Naive B cell (primary cell): ENCODE measurements around the gene KCNH3. TPM values are rescaled to one million over a fixed set of nuclear protein-coding genes. Genes with fewer than 3 reads are reported as not detected.
A peak's percentile ranks its signal among the peaks of the same experiment; 100 is the strongest.

Experiments used
- ATAC-seq, 2 donors: fragments of 150-1000 bp; cut with Tn5 transposase; 2 replicates each; pipeline ENCODE4 v1.10.0; 2021; ENCODE audit warnings: low read depth in 2 of 2, mild to moderate bottlenecking in 2 of 2, moderate library complexity in 2 of 2
- DNase-seq: peaks from one replicate; pipeline ENCODE4 v3.0.0; 2022
- H3K27ac Mint-ChIP-seq, 6 donors: one replicate each; pipeline ENCODE4 v1.8.0; 2020 to 2022; ENCODE audit warnings: mild to moderate bottlenecking in 6 of 6, mixed read lengths in 6 of 6, moderate library complexity in 5 of 6, inconsistent platforms in 2 of 6
- H3K27me3 Mint-ChIP-seq, 3 donors: one replicate each; pipeline ENCODE4 v1.8.0; 2021 to 2022; ENCODE audit warnings: mixed read lengths in 3 of 3, mild to moderate bottlenecking in 1 of 3
- H3K36me3 Mint-ChIP-seq, 2 donors: one replicate each; pipeline ENCODE4 v1.8.0; 2020 to 2022; ENCODE audit warnings: mixed read lengths in 2 of 2, inconsistent platforms in 1 of 2, mild to moderate bottlenecking in 1 of 2
- H3K4me1 Mint-ChIP-seq, 3 donors: one replicate each; pipeline ENCODE4 v1.8.0; 2020 to 2022; ENCODE audit warnings: mixed read lengths in 3 of 3, inconsistent platforms in 1 of 3, mild to moderate bottlenecking in 1 of 3, moderate library complexity in 1 of 3
- H3K4me3 Mint-ChIP-seq, 8 donors: one replicate each; pipeline ENCODE4 v1.8.0; 2020 to 2022; ENCODE audit warnings: mild to moderate bottlenecking in 8 of 8, mixed read lengths in 8 of 8, moderate library complexity in 8 of 8, inconsistent platforms in 2 of 8
- H3K9me3 Mint-ChIP-seq, 7 donors: one replicate each; pipeline ENCODE4 v1.8.0; 2020 to 2022; ENCODE audit warnings: mixed read lengths in 7 of 7, mild to moderate bottlenecking in 5 of 7, inconsistent platforms in 2 of 7, moderate library complexity in 1 of 7
- polyA plus RNA-seq, 6 donors: library from polyadenylated mRNA; unstranded; fragments of 300-500 nt; fragmentation: Illumina TruSeq; gene quantifications; one replicate each; pipeline ENCODE4 v1.2.3, GENCODE V29; 2021; ENCODE audit warnings: low read depth in 6 of 6

The KCNH3 gene
- polyA plus RNA-seq, 6 donors from 2014 or later, result 0.09 to 0.33 (median 0.18) TPM; not detected in 3

DNA sequence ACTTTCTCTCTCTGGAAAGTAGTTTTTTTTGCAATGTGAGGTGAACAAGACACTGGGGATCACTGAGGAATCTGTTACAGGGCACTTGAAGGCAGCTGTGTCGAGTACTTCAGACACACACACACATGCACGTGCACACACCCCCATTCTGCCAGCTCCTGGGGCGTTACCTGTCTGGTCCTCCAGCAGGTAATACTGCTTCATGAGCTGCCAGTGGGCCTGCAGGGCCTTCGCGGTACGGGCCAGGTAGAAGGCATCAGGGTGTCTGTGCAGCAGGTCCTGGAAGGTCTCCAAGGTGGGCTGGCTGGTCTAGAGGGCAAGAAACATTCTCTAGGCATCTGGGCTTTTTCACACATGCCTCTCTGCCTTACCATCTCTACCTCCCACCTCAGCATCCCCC is 24.0 kb downstream of the KCNH3 start:
- Mint-ChIP-seq H3K27ac (no peak overlapping the region), H3K27me3 (no peaks in the 10 kb centered on the region), H3K36me3 (peaks cover 10 to 29% of the 10 kb centered on the region in 2 donors), H3K4me1 (peaks cover 15 to 24% (median 17%) of the 10 kb centered on the region in 3 donors), H3K4me3 (no peak overlapping the region), H3K9me3 (no peaks in the 10 kb centered on the region)
- ATAC-seq (no peak), DNase-seq (no peak)

DNA sequence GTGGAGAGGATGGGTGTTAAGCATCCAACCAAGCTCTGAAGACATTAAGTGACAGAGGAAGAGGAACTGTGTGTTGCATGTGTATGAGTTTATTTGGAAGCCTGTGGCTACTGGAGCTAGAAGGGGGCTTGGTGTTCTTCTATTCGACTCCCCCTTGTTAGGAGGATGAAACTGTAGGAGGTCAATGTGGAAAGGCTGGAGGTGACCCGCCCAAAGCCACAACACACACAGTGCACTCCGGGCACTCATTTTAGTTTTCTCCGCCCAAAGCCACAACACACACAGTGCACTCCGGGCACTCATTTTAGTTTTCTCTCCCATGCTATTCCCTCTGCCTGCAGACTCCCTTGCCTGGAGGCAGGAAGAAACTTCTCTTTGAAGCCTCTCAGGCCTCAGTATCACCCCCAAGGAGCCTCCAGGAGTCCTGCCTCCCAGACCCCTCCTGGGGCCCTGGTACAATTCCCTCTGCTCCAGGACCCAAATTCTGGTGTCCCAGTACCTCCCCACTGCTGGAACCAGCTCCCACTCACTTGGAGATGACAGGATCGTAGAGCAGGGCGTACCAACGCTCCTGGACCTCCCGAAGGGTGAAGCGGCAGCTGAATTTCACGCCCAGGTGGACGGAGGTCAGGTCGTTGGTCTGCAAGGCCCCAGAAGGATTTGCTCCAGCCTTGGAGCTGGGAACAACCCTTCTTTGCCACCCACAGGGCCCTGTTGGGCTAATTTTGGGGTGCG is 25.3 kb downstream of the KCNH3 start:
- Mint-ChIP-seq H3K4me1 (peaks cover 26 to 36% (median 29%) of the 10 kb centered on the region in 3 donors), H3K27ac (peak overlapping the region in 1 of 6 donors; percentile 16), H3K27me3 (no peaks in the 10 kb centered on the region), H3K36me3 (peaks cover 10 to 27% of the 10 kb centered on the region in 2 donors), H3K4me3 (peak overlapping the region in 4 of 8 donors; percentile 10 to 63 (median 46)), H3K9me3 (no peaks in the 10 kb centered on the region)
- DNase-seq, result no peak
- no peak for ATAC-seq

DNA sequence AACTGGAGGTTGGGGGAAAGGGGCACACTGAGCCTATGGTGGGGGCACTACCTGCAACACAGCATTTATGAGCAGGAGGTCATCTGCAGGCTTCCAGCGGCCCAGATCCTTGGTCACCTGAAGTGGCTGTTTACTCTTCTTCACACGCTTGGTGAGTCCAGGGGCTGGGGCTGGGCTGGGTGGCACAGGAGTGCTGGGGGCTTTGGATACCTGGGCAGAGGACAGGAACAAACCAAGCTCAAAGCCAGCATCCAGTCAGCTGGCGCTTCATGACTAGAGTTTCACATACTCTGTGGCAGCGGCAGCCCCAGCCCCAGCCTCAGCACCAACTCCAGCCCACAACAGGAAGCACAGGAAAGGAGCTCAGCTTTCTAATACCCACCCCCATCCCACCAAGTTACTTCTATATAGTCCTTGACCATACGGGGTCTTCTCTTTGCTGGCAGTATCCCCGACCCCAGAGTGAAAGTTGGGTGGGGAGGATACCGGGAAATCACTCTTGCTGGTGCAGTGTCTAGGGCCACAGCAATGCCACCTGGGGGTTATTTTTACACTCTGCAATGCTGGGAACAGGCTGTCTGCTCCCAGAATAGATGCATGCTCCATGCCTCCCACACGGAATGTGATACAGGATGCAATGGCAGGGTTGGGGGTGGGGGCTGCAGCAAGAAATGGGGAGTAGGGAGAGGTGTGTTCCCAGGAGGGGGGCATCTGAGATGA is 26.0 kb downstream of the KCNH3 start:
- no peak for ATAC-seq
- H3K27ac Mint-ChIP-seq, result no peak overlapping the region
- H3K36me3 Mint-ChIP-seq, result peaks cover 10 to 20% of the 10 kb centered on the region in 2 donors
- H3K9me3 Mint-ChIP-seq, result no peaks in the 10 kb centered on the region
- peaks cover 26 to 40% (median 29%) of the 10 kb centered on the region in 3 donors for H3K4me1 Mint-ChIP-seq
- no peaks in the 10 kb centered on the region for H3K27me3 Mint-ChIP-seq
- H3K4me3 Mint-ChIP-seq, result peak overlapping the region in 2 of 8 donors; percentile 24 to 29
- no peak for DNase-seq

DNA sequence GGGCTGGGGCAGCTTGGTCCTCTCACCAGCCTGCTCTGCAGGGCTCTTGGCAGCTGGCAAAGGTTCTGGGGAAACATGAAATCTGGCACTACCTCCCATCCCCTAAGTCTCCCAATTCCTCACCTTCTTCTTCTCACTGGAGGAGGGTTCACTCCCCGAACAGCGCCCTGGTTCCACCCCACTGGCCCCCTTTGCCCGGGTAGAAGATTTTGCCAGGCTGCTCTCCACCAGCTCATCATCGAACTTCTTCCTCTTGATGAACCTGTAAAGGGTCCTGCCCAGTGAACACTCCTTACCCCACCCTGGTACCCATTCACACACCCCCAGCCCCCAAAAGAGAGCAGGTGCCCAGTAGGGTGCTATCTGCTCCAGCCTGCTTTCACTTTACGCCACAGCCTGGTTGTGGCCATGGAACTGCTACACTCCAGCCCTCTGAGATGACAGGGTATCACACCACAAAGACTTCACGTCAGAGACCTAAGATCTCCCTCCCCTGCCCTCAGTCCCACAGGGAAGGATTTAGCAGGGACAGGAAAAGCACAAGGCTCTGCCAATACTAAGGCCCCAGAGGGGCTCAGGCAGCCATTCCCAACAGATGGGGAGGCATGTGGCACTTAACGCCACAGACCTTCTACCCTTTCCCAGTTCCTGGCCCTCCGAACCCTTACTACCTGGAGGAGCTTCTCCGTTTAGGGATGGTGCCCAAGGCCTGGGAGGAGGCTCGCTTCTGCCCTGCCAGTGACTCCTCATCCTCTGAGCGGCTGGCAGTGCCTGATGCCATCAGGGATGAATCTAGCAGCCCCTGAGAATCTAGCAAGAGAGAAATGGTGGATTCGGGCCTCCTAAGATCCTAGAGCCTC is 26.8 kb downstream of the KCNH3 start:
- Mint-ChIP-seq H3K9me3 (no peaks in the 10 kb centered on the region), H3K27me3 (no peaks in the 10 kb centered on the region), H3K36me3 (peaks cover 9 to 15% of the 10 kb centered on the region in 2 donors), H3K27ac (no peak overlapping the region), H3K4me3 (peak overlapping the region in 2 of 8 donors; percentile 54 to 66), H3K4me1 (peaks cover 30 to 46% (median 32%) of the 10 kb centered on the region in 3 donors)
- DNase-seq, result no peak
- no peak for ATAC-seq

DNA sequence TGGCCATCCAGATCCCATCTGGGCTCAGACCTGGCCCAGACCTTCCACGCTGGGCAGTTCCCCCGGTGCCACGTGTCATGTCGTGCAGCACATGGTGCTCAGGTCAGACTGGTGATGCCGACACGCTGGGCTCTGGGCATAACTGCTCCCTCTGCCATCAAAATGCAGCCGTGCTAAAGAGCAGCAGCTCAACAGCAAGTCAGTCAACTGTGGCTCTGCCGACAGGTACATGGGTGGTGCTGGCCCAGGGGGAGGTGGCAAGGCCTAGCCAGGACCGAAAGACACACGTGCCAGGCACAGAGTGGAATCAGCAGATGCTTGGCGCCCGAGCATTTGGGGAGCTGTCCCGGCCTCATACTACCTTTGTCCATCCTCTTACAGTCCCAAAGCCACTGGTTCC is 27.5 kb downstream of the KCNH3 start:
- Mint-ChIP-seq H3K9me3 (no peaks in the 10 kb centered on the region), H3K4me3 (peak overlapping the region in 6 of 8 donors; percentile 54 to 99 (median 88)), H3K4me1 (peaks cover 35 to 47% (median 40%) of the 10 kb centered on the region in 3 donors), H3K27ac (peak overlapping the region in 2 of 6 donors; percentile 7 to 98), H3K27me3 (no peaks in the 10 kb centered on the region), H3K36me3 (peaks cover 4 to 15% of the 10 kb centered on the region in 2 donors)
- DNase-seq, result no peak
- no peak for ATAC-seq

DNA sequence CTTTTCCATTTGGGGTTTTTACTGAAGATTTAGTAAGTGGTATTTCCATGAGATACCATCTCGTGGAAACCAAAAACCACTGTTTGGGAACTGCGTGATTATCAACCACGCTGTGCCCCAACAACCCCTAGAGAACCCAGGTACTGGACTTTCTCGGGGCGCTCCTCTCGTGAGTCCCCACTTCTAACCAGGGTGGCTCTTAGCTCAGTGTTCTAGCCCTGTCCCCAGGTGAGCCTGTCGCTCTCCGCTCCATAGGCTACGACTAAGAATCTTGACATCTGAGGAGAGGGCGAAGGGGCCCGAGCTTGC is 28.4 kb downstream of the KCNH3 start:
- H3K4me1 Mint-ChIP-seq, result peaks cover 42 to 47% (median 47%) of the 10 kb centered on the region in 3 donors
- peak overlapping the region; percentile 97 to 99 (median 98) for H3K27ac Mint-ChIP-seq
- H3K27me3 Mint-ChIP-seq, result no peaks in the 10 kb centered on the region
- H3K4me3 Mint-ChIP-seq, result peak overlapping the region; percentile 98 to 100 (median 99)
- H3K9me3 Mint-ChIP-seq, result no peaks in the 10 kb centered on the region
- ATAC-seq (peak in 1 of 2 donors; percentile 1), DNase-seq (no peak)
- peaks cover 2 to 12% of the 10 kb centered on the region in 2 donors for H3K36me3 Mint-ChIP-seq

DNA sequence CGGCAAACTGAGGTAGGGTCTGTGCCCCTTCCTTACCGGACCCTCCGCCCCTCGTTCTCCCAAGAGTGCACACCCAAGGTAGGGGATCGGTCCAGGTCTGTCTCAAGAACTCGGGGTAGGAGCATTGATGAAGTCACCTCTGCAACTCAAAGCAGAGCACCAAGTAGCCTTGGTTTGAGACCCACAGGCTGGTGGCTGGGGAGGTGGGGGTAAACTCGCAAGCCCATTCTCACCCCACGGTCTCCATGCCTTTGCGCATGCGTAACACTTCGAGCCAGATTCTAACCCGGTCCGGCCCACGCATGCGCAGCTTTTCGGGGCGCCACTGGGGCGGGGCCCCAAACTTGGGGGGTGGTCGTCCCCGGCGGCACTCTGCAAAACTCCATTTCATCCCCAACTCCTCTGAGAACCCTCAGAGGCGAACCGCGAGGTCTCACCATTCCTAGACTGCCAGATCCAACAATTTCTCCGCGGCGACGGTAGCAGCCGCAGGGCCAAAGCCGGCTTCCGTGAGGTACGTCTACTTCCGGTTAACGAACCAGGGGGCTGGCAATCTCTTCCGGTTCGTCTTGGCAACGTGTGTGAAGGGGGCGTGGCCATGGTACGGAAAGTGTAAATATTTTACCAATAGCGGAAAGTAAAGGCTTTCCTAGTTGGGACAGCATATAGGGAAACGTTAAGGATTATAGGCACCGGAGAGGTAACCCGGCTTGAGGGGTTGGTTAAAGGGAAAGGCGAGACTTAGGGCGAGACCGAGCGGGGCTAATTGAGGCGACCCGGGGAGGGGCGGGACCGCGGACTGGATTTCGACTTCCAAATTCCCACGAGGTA is 29.0 kb downstream of the KCNH3 start, which contains the start of gene MCRS1:
Gene MCRS1, minus strand, starts transcription at position 532 of the 831 bp plus-strand sequence. CDS start 1,411 bp downstream, outside the sequence.
- H3K4me1 Mint-ChIP-seq, result peaks cover 42 to 47% (median 47%) of the 10 kb centered on the region in 3 donors
- ATAC-seq, result peak; percentile 93 to 94
- peak within 1 kb of the TSS; percentile 98 to 100 (median 99) for H3K4me3 Mint-ChIP-seq
- DNase-seq, result peak; percentile 89
- no peaks in the 10 kb centered on the region for H3K27me3 Mint-ChIP-seq
- H3K9me3 Mint-ChIP-seq, result no peaks in the 10 kb centered on the region
- peak within 1 kb of the TSS; percentile 97 to 99 (median 98) for H3K27ac Mint-ChIP-seq
- H3K36me3 Mint-ChIP-seq, result peaks cover 0 to 7% of the 10 kb centered on the region in 2 donors

DNA sequence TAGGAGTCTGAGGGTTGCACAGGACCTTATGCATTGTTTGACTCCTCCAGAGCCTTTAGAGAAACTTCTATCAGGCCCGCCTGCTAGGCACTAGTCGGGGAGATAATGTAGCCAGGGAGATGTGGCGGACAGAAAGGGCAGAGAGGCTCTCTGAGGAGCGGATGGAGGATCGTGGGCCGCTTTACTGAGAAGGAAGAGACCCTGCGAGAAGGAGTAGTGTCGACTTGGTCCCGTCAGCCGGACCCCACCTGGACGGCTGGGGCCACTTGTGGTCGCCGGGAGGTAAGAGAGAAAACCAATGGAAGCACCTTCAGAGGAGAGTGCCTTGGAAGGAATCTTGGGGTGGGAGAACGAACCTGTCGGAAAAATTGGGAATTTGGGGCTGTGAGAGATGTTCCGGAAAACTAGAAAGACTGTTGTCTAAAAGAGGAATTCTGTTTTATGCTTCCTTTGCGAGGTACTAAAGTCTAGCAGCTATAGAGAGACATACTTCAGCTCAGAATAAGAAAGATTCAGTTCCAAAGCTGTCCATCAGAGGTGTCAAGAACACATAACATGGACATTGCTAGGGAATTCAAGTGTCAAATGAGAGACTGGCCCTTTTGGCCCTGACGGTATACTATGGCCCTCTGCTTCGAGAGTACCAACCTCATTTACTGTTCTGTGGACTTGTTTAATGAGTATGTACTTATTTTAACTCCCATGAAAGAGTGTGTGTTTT is 29.8 kb downstream of the KCNH3 start:
- H3K4me1 Mint-ChIP-seq, result peaks cover 42 to 47% (median 47%) of the 10 kb centered on the region in 3 donors

DNA sequence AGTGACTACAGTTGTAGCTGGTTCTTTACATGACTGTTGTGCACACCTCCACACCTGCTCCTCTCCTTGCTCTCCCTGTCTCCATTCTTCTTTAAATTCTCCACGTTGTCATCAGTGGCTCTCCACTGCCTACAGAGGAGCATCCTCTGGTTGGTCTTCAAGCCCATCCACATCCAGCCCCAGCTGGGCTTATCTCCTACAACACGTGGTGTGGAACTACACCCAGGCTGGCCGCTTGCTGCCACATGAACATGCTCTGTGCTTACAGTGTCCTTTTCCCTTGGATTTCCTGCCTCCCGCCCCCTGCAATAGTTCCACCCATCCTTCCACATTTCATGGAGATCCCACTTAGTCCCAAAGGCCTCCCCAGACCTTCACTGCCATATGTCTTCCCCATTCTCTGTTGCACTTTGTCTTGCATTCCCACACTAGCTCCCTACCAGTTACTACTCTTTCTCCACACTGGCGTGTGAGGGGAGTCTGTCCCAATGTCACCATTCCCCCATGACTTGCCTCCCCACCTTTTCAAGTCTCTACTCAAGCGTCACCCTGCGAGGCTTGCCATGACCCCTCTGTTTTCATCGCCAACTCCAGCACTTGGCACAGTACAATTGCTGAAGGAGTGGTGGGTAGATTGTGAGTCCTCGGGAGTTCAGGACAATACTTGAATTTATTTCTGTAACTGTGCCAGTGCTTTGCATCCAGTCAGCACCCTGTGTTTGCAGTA is 38.9 kb downstream of the KCNH3 start:
- DNase-seq (no peak), ATAC-seq (no peak)
- H3K4me1 Mint-ChIP-seq, result peaks cover 8 to 35% (median 22%) of the 10 kb centered on the region in 3 donors
- no peak overlapping the region for H3K4me3 Mint-ChIP-seq
- peak overlapping the region in 1 of 6 donors; percentile 31 for H3K27ac Mint-ChIP-seq
- H3K27me3 Mint-ChIP-seq, result no peaks in the 10 kb centered on the region
- peaks cover 7 to 21% of the 10 kb centered on the region in 2 donors for H3K36me3 Mint-ChIP-seq
- H3K9me3 Mint-ChIP-seq, result no peaks in the 10 kb centered on the region

More for the DNA sequence above, 29.8 kb downstream of the KCNH3 start:
- ATAC-seq (peak; percentile 11 to 16), DNase-seq (no peak)
- Mint-ChIP-seq H3K27ac (peak overlapping the region; percentile 97 to 99 (median 98)), H3K4me3 (peak overlapping the region; percentile 98 to 100 (median 99)), H3K9me3 (no peaks in the 10 kb centered on the region), H3K27me3 (no peaks in the 10 kb centered on the region), H3K36me3 (peaks cover 0 to 7% of the 10 kb centered on the region in 2 donors)

DNA sequence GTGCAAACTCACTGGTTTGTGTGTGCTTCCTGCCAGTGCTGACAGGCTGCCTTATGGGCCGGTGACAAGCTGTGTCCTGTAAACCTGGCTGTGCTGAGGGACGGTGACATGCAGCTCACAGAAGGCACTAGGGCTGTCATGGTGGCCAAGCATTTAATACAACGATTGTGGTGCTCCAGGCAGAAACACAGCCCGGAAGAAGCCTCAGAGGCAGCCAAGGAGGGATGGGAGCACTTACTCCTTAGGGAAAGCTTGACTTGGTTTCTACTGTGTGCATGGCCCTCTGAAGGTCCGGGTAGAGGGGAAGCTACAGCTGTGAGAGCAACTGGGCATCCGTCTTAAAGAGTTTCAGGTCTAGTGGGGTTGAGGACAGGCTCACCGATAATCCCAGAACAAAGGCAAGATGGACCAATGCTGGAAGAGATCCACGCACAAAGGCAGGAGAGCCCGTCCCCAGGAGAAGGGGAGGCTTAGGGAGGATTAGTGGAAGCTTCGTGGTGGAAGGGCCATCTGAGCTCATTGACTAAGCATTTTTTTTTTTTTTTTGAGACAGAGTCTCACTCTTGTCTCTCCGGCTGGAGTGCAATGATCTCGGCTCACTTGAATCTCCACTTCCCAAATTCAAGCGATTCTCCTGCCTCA is 39.8 kb downstream of the KCNH3 start:
- no peak for DNase-seq
- Mint-ChIP-seq H3K4me1 (peaks cover 8 to 36% (median 22%) of the 10 kb centered on the region in 3 donors), H3K27me3 (no peaks in the 10 kb centered on the region), H3K9me3 (no peaks in the 10 kb centered on the region), H3K4me3 (no peak overlapping the region), H3K27ac (no peak overlapping the region), H3K36me3 (peaks cover 9 to 21% of the 10 kb centered on the region in 2 donors)
- ATAC-seq, result no peak
